Measurements from ENCODE around the gene PDZRN4. TPM values are rescaled to one million over a fixed set of nuclear protein-coding genes. Genes with fewer than 3 reads are reported as not detected.

The PDZRN4 gene
- total RNA-seq, 4 donors from 2014 or later: 43.9 to 75.2 (median 50.6) TPM

GRCh38 chr12:41585784-41586183 is 397.7 kb downstream of the PDZRN4 start:
- no peak for TF ChIP-seq EP300 (IDR thresholded peaks at IDR 0.05)
- TF ChIP-seq POLR2AphosphoS5 (IDR thresholded peaks at IDR 0.05): no peak
- no peak for TF ChIP-seq CTCF (IDR thresholded peaks at IDR 0.05)
- no peak for TF ChIP-seq POLR2A (IDR thresholded peaks at IDR 0.05; ENCODE audit: low read depth)
- 96% methylated on average over 3 of the region's 3 CpGs for WGBS

GRCh38 chr12:41587574-41587973 is 399.5 kb downstream of the PDZRN4 start:
- H3K9me3 ChIP-seq: no peaks in the 10 kb centered on the region
- no peaks in the 10 kb centered on the region for H3K27me3 ChIP-seq
- no peak overlapping the region for H3K4me3 ChIP-seq
- no peak overlapping the region for H3K27ac ChIP-seq (replicated peaks in 1 of 4)
- intact Hi-C loops (cut with DNase I): no loop called here
- no peaks in the 10 kb centered on the region for H3K4me1 ChIP-seq
- TF ChIP-seq CTCF (IDR thresholded peaks at IDR 0.05) (no peak), POLR2A (IDR thresholded peaks at IDR 0.05; ENCODE audit: low read depth) (no peak), EP300 (IDR thresholded peaks at IDR 0.05) (no peak), POLR2AphosphoS5 (IDR thresholded peaks at IDR 0.05) (no peak)
- 86% methylated on average over 1 of the region's 1 CpG for WGBS
- no peaks in the 10 kb centered on the region for H3K36me3 ChIP-seq
- no peak for DNase-seq (ENCODE audit: extremely low spot score)

More at GRCh38 chr12:41585784-41586183, 397.7 kb downstream of the PDZRN4 start:
- H3K4me1 ChIP-seq: no peaks in the 10 kb centered on the region
- no peaks in the 10 kb centered on the region for H3K36me3 ChIP-seq
- no peaks in the 10 kb centered on the region for H3K9me3 ChIP-seq
- H3K4me3 ChIP-seq: no peak overlapping the region
- H3K27me3 ChIP-seq: no peaks in the 10 kb centered on the region
- intact Hi-C loops (cut with DNase I): no loop called here
- DNase-seq (ENCODE audit: extremely low spot score): no peak
- no peak overlapping the region for H3K27ac ChIP-seq (replicated peaks in 1 of 4)

- 78% methylated on average over 4 of the region's 4 CpGs for WGBS
- intact Hi-C loops (cut with DNase I): no loop called here
- no peak overlapping the region for H3K27ac ChIP-seq (replicated peaks in 1 of 4)
- H3K36me3 ChIP-seq: no peaks in the 10 kb centered on the region
- no peak overlapping the region for H3K4me3 ChIP-seq
- H3K9me3 ChIP-seq: no peaks in the 10 kb centered on the region
- H3K4me1 ChIP-seq: no peaks in the 10 kb centered on the region
- no peak for DNase-seq (ENCODE audit: extremely low spot score)
- H3K27me3 ChIP-seq: no peaks in the 10 kb centered on the region
- no peak for TF ChIP-seq POLR2A (IDR thresholded peaks at IDR 0.05; ENCODE audit: low read depth)
- no peak for TF ChIP-seq EP300 (IDR thresholded peaks at IDR 0.05)
- no peak for TF ChIP-seq CTCF (IDR thresholded peaks at IDR 0.05)
- no peak for TF ChIP-seq POLR2AphosphoS5 (IDR thresholded peaks at IDR 0.05)
Observed at GRCh38 chr12:41589878-41590277, 401.8 kb downstream of the PDZRN4 start.

- H3K27me3 ChIP-seq: no peaks in the 10 kb centered on the region
- H3K9me3 ChIP-seq: no peaks in the 10 kb centered on the region
- no peak overlapping the region for H3K27ac ChIP-seq (replicated peaks in 1 of 4)
- H3K36me3 ChIP-seq: no peaks in the 10 kb centered on the region
- H3K4me3 ChIP-seq: no peak overlapping the region
- TF ChIP-seq EP300 (IDR thresholded peaks at IDR 0.05) (no peak), CTCF (IDR thresholded peaks at IDR 0.05) (no peak)
- no peaks in the 10 kb centered on the region for H3K4me1 ChIP-seq
- intact Hi-C loops (cut with DNase I): no loop called here
- 76% methylated on average over 4 of the region's 4 CpGs for WGBS
- DNase-seq (ENCODE audit: extremely low spot score): no peak
Observed at GRCh38 chr12:41596190-41596589, 408.1 kb downstream of the PDZRN4 start.

- H3K4me1 ChIP-seq: no peaks in the 10 kb centered on the region
- H3K9me3 ChIP-seq: no peaks in the 10 kb centered on the region
- intact Hi-C loops (cut with DNase I): no loop called here
- H3K27me3 ChIP-seq: no peaks in the 10 kb centered on the region
- no peak overlapping the region for H3K4me3 ChIP-seq
- H3K36me3 ChIP-seq: no peaks in the 10 kb centered on the region
- no peak for DNase-seq (ENCODE audit: extremely low spot score)
- H3K27ac ChIP-seq (replicated peaks in 1 of 4): no peak overlapping the region
- TF ChIP-seq CTCF (IDR thresholded peaks at IDR 0.05) (no peak), POLR2A (IDR thresholded peaks at IDR 0.05; ENCODE audit: low read depth) (no peak), EP300 (IDR thresholded peaks at IDR 0.05) (no peak), POLR2AphosphoS5 (IDR thresholded peaks at IDR 0.05) (no peak)
- WGBS: 79% methylated on average over 3 of the region's 3 CpGs
Observed at GRCh38 chr12:41604830-41605229, 416.7 kb downstream of the PDZRN4 start.

Measured in esophagus muscularis mucosa (tissue), 4 donors.